ENCODE results near the gene WASF3.
A peak's percentile ranks its signal among the peaks of the same experiment; 100 is the strongest.
"Not testable (repeated sequence)": the region's sequence is repeated elsewhere in the genome, so short reads cannot be mapped to it uniquely, and the experiment has no call there.

WASF3 gene

GRCh38 chr13:26719356-26719945 is 162.0 kb downstream of the WASF3 start:
- peak in 1 of 2 donors; percentile 9 for DNase-seq

- peak in 1 of 2 donors; percentile 17 for DNase-seq
Observed at GRCh38 chr13:26721251-26722121, 164.0 kb downstream of the WASF3 start.

GRCh38 chr13:26722321-26722720 is 164.8 kb downstream of the WASF3 start:
- DNase-seq: no peak

- not testable (repeated sequence) for DNase-seq
Observed at GRCh38 chr13:26723620-26724019, 166.1 kb downstream of the WASF3 start.

- no peak for DNase-seq
Observed at GRCh38 chr13:26726684-26727083, 169.2 kb downstream of the WASF3 start.

- DNase-seq: no peak
Observed at GRCh38 chr13:26727122-26727521, 169.6 kb downstream of the WASF3 start.

GRCh38 chr13:26727633-26728032 is 170.2 kb downstream of the WASF3 start:
- no peak for DNase-seq

- DNase-seq: no peak
Observed at GRCh38 chr13:26735677-26736076, 178.2 kb downstream of the WASF3 start.

Measured in inflammatory macrophage (primary cell).